Osteocyte (in vitro differentiated cells): ENCODE results near the gene DVL3. TPM values are rescaled to one million over a fixed set of nuclear protein-coding genes. Genes with fewer than 3 reads are reported as not detected.

Experiments used
- DNase-seq: peaks from one replicate; pipeline ENCODE4 v3.0.0; 2021; ENCODE audit warnings: mixed read lengths; ENCODE audit not compliant: unreplicated experiment; ENCODE audit errors: extremely low spot score
- H3K27ac Mint-ChIP-seq: one replicate; pipeline ENCODE4 v1.8.0; 2021; ENCODE audit warnings: mild to moderate bottlenecking, mixed read lengths; ENCODE audit not compliant: unreplicated experiment
- H3K27me3 Mint-ChIP-seq: one replicate; pipeline ENCODE4 v1.8.0; 2021; ENCODE audit warnings: mixed read lengths; ENCODE audit not compliant: unreplicated experiment
- H3K36me3 Mint-ChIP-seq: one replicate; pipeline ENCODE4 v1.8.0; 2021; ENCODE audit warnings: mixed read lengths; ENCODE audit not compliant: unreplicated experiment
- H3K4me1 Mint-ChIP-seq: one replicate; pipeline ENCODE4 v1.8.0; 2021; ENCODE audit warnings: mixed read lengths; ENCODE audit not compliant: unreplicated experiment
- H3K4me3 Mint-ChIP-seq: one replicate; pipeline ENCODE4 v1.8.0; 2021; ENCODE audit warnings: mild to moderate bottlenecking, moderate library complexity, mixed read lengths; ENCODE audit not compliant: unreplicated experiment
- H3K9me3 Mint-ChIP-seq: one replicate; pipeline ENCODE4 v1.8.0; 2021; ENCODE audit warnings: mixed read lengths; ENCODE audit not compliant: unreplicated experiment
- total RNA-seq: library from RNA; stranded (reverse); gene quantifications from 2 replicates; pipeline ENCODE4 v1.2.1, GENCODE V29; 2021
- TF ChIP-seq, protein P1 (sequence below): fragments of 200-600 bp; sonication (generic); IDR thresholded peaks from 2 replicates; pipeline ENCODE4 v1.5.0; 2021; ENCODE audit warnings: antibody characterized with exemption, mild to moderate bottlenecking, moderate library complexity

Gene DVL3
- total RNA-seq, 1 donor from 2014 or later = 121 TPM

- no peak for DNase-seq
- TF ChIP-seq, protein P1, sequence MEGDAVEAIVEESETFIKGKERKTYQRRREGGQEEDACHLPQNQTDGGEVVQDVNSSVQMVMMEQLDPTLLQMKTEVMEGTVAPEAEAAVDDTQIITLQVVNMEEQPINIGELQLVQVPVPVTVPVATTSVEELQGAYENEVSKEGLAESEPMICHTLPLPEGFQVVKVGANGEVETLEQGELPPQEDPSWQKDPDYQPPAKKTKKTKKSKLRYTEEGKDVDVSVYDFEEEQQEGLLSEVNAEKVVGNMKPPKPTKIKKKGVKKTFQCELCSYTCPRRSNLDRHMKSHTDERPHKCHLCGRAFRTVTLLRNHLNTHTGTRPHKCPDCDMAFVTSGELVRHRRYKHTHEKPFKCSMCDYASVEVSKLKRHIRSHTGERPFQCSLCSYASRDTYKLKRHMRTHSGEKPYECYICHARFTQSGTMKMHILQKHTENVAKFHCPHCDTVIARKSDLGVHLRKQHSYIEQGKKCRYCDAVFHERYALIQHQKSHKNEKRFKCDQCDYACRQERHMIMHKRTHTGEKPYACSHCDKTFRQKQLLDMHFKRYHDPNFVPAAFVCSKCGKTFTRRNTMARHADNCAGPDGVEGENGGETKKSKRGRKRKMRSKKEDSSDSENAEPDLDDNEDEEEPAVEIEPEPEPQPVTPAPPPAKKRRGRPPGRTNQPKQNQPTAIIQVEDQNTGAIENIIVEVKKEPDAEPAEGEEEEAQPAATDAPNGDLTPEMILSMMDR = no peak
- H3K4me1 Mint-ChIP-seq = no peaks in the 10 kb centered on the region
- no peaks in the 10 kb centered on the region for H3K36me3 Mint-ChIP-seq
- no peak overlapping the region for H3K4me3 Mint-ChIP-seq
- peaks cover 45% of the 10 kb centered on the region for H3K27me3 Mint-ChIP-seq
- H3K9me3 Mint-ChIP-seq = no peaks in the 10 kb centered on the region
- H3K27ac Mint-ChIP-seq = no peak overlapping the region
Measured at GRCh38 chr3:184209146-184209923, 54.2 kb downstream of the DVL3 start.

- Mint-ChIP-seq H3K4me3 (no peak overlapping the region), H3K36me3 (no peaks in the 10 kb centered on the region), H3K27ac (no peak overlapping the region), H3K4me1 (no peaks in the 10 kb centered on the region), H3K27me3 (peaks cover 48% of the 10 kb centered on the region), H3K9me3 (no peaks in the 10 kb centered on the region)
- DNase-seq = no peak
- TF ChIP-seq, protein P1 = no peak
Measured at GRCh38 chr3:184211297-184211696, 56.1 kb downstream of the DVL3 start.

DNA sequence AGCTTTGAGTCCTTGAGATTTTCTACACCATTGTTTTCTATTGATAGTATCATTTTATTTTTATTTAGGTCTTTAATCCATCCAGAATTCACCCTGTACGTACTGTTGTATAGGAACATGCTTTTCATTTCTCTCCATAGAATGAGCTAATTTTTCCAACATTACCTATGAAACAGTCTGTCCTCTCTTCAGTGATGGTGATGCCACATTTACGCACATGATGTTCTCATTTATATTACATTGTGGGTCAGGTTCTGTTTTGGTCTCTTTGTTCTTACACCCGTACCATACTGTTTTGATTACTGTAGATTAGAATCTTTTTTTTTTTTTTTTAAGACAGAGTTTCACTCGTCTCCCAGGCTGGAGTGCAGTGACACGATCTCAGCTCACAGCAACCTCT is 56.5 kb downstream of the DVL3 start:
- Mint-ChIP-seq H3K4me3 (no peak overlapping the region), H3K27ac (no peak overlapping the region), H3K9me3 (no peaks in the 10 kb centered on the region), H3K36me3 (no peaks in the 10 kb centered on the region), H3K4me1 (no peaks in the 10 kb centered on the region), H3K27me3 (peaks cover 44% of the 10 kb centered on the region)
- DNase-seq = no peak
- TF ChIP-seq, protein P1 = no peak

DNA sequence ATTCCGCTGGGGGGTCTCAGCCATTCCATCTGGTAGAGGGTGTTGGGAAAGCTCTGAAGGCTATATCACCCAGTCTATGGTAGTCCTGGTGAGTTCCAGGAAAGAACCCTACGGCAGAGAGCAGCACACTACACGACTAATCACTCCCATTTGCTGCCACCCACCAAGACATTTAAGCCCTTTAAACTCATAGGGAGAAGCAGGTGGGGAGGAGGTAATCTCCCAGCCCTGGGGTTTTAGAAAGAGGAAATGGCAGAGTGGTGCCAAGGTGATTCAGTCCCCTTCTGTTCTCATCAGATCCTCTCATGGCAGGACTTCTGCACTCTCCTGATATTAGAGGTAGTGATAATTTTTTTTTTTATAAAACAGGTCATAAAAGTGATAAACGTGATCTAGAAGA is 63.6 kb downstream of the DVL3 start:
- H3K27ac Mint-ChIP-seq = no peak overlapping the region
- H3K27me3 Mint-ChIP-seq = peaks cover 22% of the 10 kb centered on the region
- H3K9me3 Mint-ChIP-seq = no peaks in the 10 kb centered on the region
- TF ChIP-seq, protein P1 = no peak
- H3K4me3 Mint-ChIP-seq = no peak overlapping the region
- H3K4me1 Mint-ChIP-seq = no peaks in the 10 kb centered on the region
- DNase-seq = no peak
- no peaks in the 10 kb centered on the region for H3K36me3 Mint-ChIP-seq

DNA sequence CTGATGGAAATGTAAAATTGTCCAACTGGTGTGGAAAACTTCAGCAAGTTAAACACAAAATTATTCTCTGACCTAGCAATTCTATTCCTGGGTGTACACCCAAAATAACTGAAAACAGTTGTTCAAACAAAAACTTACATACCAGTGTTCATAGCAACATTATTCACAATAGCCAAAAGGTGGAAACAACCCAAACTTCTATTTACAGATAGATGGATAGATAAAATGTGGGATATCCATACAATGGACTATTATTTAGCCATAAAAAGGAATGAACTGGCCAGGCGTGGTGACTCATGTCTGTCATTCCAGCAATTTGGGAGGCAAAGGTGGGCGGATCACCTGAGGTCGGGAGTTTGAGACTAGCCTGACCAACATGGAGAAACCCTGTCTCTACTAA is 67.3 kb downstream of the DVL3 start:
- peaks cover 27% of the 10 kb centered on the region for H3K27me3 Mint-ChIP-seq
- no peak for DNase-seq
- H3K4me1 Mint-ChIP-seq = no peaks in the 10 kb centered on the region
- H3K9me3 Mint-ChIP-seq = no peaks in the 10 kb centered on the region
- H3K4me3 Mint-ChIP-seq = no peak overlapping the region
- no peak overlapping the region for H3K27ac Mint-ChIP-seq
- no peaks in the 10 kb centered on the region for H3K36me3 Mint-ChIP-seq
- TF ChIP-seq, protein P1 = no peak

Other genes with a start within 250 kb of the DVL3 start
- gene ABCC5, start 137.5 kb upstream of the DVL3 start, total RNA-seq = 39.0 and 39.9 TPM in 2 replicates
- not detected in 2 replicates for gene HTR3D, start 123.6 kb upstream of the DVL3 start, total RNA-seq
- not detected in 2 replicates for gene HTR3C, start 102.3 kb upstream of the DVL3 start, total RNA-seq
- not detected in 2 replicates for gene HTR3E, start 58.3 kb upstream of the DVL3 start, total RNA-seq
- 30.3 and 30.4 TPM in 2 replicates for gene EIF2B5, start 20.0 kb upstream of the DVL3 start, total RNA-seq
- 398 and 419 TPM in 2 replicates for gene AP2M1, start 19.5 kb downstream of the DVL3 start, total RNA-seq
- 60.5 and 69.5 TPM in 2 replicates for gene ABCF3, start 30.8 kb downstream of the DVL3 start, total RNA-seq
- gene VWA5B2, start 74.2 kb downstream of the DVL3 start, total RNA-seq = 0.11 TPM in 1 of 2 replicates, not detected in the other
- gene ALG3, start 93.6 kb downstream of the DVL3 start, total RNA-seq = 38.2 and 40.7 TPM in 2 replicates
- gene EEF1AKMT4, start 94.3 kb downstream of the DVL3 start, total RNA-seq = 3.9 and 4.5 TPM in 2 replicates
- 1.8 and 2.0 TPM in 2 replicates for gene CAMK2N2, start 106.2 kb downstream of the DVL3 start, total RNA-seq
- not detected in 2 replicates for gene ECE2, start 120.6 kb downstream of the DVL3 start, total RNA-seq
- 222 and 239 TPM in 2 replicates for gene PSMD2, start 143.9 kb downstream of the DVL3 start, total RNA-seq
- gene EIF4G1, start 159.2 kb downstream of the DVL3 start, total RNA-seq = 367 and 385 TPM in 2 replicates
- 10.1 and 11.3 TPM in 2 replicates for gene FAM131A, start 182.2 kb downstream of the DVL3 start, total RNA-seq
- gene CLCN2, start 206.2 kb downstream of the DVL3 start, total RNA-seq = 9.4 and 9.7 TPM in 2 replicates
- gene POLR2H, start 206.3 kb downstream of the DVL3 start, total RNA-seq = 56.4 and 57.7 TPM in 2 replicates
- gene THPO, start 222.8 kb downstream of the DVL3 start, total RNA-seq = not detected in 2 replicates
- gene CHRD, start 224.7 kb downstream of the DVL3 start, total RNA-seq = 2.7 and 4.4 TPM in 2 replicates